ENCODE results near the gene DYRK1A.
"Not testable (repeated sequence)": the region's sequence is repeated elsewhere in the genome, so short reads cannot be mapped to it uniquely, and the experiment has no call there.

Gene DYRK1A

DNA sequence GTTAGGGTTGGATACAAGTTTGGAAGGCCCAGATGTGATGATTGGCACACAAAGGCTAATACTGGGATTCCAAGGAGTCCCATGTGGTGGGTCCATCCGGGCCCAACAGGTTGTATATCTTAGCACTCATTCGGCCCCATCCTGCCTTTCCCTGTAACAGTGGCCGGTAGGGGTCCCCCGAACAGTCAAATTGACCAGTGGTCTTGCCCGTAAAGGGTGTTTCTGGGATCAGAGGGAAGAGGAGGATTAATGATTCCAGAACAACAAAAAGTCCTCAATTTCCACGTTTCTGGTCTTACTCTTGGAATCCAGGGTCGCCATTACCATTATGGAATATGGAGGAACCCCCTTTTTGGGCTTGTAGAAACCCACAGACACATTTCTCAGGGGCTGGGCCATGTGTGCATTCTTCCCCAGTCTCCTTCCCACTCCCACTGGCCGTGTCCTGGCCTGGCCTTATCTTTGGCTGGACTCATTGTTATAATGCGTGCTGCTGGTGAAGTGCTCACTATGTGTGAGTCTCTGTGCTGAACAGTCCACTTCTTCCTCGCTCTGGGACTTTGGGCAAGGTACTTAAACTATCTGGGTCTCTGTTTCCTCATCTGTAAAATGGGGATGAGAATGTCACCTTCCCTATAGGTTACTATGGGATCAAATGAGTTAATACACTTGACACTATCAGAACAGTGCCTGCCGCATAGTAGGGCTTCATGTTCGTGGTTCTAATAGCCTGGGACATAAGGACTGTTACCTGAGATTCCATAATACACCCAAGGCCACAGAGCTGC is 161.8 kb downstream of the DYRK1A start:
- no peak for DNase-seq (ENCODE audit: low spot score)

DNA sequence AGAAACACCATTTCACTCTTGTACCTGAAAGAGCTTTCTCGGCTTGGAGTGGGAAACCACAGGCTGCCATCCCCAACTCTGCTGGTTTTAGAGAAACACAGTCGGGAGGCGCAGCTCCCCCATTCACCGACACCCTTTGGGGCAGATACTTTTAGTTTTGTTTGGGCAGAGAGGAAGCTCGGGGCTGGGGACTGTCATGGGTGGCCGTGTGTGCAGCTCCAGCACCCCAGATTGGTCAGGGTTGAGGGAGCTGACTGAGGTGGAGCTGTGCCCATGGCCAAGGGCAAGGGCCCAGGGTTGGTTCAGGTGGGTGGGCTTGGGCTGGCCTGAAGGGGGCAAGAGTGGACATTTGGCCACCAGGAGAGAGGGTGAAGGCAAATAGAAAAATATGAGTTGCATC is 163.1 kb downstream of the DYRK1A start:
- no peak for DNase-seq (ENCODE audit: low spot score)

DNA sequence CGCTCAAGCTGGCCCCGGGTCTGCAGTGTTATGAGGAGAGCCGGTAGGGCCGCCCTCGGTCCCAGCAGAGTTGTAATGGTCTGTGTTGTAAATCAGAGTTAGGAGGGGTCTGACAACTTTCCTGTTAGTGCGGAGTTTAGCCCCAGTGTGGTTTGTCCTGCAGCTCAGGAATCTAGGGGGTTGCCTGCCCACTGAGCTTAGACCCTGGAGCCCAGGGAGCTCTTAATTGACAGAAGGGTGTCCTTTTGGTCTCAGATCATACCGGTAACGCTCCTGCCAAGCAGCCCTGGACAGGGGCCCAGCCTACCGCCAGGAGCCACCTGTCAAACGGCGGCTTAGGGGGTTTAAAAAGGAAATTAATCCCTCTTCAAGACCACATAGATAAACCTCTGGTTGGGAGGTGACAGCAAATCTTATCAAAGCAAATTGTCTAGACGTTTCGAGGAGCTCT is 164.4 kb downstream of the DYRK1A start:
- no peak for DNase-seq (ENCODE audit: low spot score)

DNA sequence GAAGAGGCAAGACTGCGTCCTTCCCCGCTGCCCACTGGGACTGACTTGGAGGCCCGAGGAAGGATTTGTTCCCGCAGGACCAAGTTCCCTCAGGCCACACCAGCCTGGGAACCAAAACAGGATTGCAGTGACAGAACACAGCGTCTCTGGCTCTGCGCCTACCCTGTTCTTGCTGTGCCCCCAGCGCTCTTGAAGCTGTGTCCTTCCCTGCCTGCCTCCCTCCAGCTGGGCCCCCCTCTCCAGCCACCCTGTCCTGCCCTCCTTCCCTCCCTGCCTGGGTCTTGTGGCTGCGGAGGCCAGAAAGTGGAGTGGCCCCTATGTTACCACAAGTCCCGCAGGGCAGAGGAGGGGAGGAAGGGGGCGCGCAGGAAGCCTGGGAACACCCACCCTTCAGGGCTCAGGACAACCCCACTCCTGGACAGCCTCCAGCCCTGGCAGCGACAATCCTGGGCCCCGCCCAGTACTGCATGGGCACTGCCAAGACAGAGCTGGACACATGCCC is 164.9 kb downstream of the DYRK1A start:
- DNase-seq (ENCODE audit: low spot score) = no peak

DNA sequence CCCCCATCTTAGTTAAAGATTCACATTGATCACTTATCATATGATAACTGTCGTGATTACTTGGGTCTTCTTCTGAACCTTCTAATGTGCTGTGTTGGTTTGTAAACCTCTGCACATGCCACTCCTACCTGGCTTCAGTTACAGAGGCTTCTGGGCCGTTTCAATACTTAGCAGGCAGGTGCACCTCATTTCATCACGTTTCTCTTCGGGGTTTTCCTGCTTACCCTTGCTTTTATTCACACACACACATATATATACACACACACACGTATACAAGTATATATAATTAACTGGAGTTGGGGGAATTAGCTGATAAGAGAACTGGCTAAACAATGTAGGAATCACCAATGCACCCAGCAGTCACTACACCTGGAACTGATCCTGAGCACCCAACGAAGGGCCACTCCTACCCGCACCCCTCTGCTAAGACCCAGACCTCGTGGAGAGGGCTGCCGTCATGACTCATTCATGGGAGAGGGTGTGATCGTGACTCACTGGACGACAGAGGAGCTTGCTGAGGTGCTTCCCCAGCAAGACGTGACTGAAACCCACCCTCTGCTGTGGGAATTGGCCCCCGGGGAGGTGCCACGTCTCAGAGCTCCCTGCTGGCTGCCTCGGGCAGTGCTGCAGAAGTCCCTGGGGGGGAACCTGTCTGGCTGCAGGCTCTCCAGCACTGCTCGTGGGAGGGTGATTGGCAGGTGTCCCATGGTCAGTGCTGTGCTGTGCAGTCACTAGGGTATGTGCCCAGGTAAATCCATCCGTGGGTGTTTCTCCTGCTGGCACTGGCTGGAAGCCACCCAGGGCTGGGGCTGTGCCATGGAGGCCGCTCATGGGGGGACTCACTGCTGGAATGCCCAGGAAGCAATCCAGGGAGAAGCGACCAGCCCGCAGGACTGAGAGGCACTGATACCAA is 166.6 kb downstream of the DYRK1A start:
- DNase-seq (ENCODE audit: low spot score) = no peak

DNA sequence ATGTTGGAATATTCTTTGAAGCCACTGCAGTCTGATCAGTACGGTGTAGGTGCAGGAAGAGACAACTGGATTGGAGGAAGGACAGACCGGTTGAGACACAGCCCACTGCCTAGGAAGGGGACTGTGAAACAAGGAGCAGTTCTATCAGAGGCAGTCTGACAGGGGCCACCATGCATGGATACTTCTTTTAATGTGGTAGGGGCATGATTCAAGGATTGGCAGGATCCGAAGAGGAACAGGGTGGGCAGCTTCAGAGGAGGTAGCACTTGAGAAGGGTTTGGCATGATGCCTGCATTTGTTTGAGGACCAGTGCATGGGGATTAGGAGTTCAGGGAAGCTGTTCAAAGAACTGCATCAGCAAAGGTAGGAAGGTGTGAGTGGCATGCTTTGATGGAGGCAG is 167.9 kb downstream of the DYRK1A start:
- DNase-seq (ENCODE audit: low spot score) = no peak

DNA sequence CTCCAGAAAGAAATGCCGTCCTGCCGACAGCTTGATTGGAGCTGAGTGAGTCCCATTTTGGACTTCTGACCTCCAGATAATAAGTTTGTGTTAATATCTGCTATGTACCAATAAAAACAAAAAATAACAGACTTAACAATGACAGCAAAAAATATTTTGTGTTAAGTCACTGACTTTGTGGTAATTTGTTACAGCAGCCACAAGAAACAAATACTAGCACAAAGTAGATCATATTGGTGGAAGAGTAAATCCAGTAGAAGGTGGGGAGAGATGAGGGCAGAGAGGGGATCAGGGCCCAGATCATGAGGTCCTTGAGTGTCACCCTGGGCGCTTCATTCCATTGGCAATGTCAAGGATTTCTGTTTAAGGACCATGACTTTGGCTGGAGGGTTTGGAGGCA is 168.6 kb downstream of the DYRK1A start:
- DNase-seq (ENCODE audit: low spot score) = no peak

DNA sequence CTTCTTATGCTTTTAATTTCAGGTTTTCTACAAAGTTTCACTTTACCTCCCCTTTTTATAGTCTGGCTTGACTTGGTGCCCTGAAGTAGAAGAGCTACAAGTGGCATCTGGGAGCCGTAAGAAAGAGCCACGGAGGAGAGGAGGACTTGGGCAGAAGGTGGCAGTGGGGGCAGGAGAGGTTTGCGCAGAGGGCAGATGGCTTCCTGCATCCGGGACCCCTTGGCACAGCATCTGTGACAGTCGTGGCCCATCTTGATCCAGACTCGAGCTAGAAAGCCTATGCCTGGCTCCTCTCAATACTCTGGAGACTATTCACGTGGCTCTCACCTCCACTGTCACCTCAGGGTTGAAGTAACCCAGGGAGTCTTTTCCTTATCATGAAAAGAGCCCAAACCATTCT is 169.1 kb downstream of the DYRK1A start:
- no peak for DNase-seq (ENCODE audit: low spot score)

DNA sequence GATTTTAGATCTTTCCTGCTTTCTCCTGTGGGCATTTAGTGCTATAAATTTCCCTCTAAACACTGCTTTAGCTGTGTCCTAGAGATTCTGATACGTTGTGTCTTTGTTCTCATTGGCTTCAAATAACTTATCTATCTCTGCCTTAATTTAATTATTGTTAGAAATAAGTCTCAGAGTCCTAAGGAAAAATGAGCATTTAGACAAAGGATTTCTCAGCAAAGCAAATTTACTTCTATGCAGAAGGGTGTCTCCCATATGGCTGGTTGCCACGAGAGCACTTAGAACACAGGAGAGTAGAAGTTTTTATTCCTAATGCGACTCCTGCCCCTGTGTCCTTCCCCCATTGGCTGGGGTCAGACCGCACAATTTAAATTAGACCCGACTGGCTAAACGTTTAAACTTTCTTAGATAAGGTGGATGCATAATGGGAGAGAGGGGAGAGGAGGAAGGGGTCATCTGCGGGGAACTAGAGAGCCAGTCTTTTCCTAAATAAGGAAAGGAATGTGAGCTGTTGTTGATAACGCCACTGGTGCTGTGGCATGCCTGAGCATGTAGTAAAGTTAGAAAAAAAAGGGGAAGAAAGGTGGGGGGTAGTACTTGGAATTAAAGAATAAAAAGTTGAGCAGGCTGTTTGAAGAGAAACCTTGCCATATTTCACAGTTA is 170.2 kb downstream of the DYRK1A start:
- DNase-seq (ENCODE audit: low spot score) = no peak

DNA sequence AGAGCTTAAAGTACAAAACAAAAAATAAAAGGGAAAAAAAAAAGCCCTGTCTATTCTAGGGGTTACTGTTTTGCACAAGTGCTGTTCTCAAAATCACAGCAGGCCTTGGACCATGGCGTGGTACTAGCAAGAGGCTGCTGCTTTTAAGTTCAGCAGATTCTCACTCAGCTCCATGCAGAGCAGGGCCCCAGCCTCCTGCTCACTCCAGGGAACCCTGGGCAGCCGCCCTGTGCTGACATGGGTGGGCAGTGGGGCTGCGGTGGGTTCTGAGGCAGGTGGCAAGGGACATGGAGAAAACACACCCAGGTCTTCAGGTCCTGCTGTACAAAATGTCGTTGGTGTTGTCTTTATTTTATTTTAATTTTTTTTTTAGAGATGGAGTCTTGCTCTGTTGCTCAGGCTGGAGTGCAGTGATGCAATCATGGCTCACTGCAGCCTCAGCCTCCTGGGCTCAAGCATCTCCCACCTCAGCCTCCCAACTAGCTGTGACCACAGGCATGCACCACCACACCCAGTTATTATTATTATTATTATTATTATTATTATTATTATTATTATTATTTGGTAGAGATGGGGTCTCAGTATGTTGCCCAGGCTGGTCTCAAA is 170.9 kb downstream of the DYRK1A start:
- no peak for DNase-seq (ENCODE audit: low spot score)

DNA sequence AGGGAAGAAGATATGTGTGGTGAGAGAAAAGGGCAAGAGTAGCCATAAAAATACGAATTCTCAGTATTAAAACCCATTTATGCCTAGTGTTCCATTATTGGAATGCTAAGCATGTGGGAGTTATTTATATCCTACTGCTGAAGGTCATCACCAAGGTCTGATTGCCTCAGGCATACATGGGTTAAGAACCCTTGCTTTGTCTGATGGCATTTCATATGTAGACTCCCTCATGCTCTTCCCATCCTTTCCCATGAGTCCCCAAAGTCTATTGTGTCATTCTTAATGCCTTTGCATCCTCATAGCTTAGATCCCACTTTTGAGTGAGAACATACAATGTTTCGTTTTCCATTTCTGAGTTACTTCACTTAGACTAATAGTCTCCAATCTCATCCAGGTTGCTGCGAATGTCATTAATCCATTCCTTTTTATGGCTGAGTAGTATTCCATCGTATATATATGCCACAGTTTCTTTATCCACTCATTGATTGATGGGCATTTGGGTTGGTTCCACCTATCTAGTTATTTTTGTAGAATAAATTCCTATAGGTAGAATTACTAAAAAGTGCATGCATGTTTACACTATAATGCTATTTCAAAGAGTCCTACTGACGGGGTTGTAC is 172.5 kb downstream of the DYRK1A start:
- DNase-seq (ENCODE audit: low spot score) = no peak

DNA sequence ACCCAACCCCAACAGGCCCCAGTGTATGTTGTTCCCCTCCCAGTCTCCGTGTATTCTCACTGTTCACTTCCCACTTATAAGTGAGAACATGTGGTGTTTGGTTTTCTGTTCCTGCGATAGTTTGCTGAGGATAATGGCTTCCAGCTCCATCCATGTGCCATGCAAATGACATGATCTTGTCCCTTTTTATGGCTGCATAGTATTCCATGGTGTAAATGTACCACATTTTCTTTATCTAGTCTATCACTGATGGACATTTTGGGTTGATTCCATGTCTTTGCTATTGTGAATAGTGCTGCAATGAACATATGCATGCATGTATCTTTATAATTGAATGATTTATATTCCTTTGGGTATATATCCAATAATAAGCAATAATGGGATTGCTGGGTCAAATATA is 174.6 kb downstream of the DYRK1A start:
- not testable (repeated sequence) for DNase-seq (ENCODE audit: low spot score)

DNA sequence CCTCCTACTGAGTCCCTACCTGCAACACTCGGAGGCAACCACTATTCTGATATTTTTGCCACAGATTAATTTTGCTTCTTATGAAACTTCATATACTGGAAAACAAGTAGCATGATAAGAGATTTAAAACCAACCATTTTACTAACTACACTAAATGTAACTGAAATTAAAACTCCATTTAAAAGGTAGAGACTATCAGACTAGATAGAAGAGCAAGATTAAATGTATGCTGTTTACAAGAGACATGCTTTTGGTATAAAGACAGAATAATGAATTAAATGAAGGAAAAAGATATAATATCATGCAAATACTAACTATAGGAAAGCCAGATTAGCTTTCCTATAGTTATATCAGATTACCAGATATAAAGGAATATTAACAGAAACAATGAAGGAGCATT is 175.9 kb downstream of the DYRK1A start:
- DNase-seq (ENCODE audit: low spot score) = no peak

DNA sequence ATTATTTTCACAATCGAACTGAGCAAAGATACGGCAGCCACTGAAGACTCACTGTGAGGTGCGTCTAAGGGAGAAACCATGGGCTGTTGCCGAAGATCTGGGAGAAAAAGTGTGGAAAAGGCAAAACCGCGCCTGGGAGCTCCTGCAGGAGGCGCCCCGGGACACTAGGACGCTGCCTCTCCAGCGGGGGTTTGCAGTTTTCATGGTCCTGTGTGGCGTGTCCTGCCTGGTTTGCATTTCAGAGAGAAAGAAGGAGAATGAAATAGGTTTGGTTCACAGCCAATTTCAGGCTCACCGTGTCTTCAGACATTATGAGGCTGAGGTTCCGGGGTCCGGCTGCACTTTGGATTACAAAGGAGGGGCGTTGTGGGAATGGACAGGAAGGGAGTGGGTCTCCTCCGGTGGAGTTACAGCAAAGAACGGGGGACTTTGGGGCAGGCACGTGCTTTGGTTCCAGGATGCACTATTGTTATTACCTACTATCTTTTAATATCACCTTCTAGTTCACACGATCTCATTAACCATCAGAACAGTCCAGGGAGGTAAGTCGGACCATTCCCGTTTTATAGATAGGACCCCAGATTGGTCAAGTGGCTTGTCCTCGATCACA is 179.8 kb downstream of the DYRK1A start:
- DNase-seq (ENCODE audit: low spot score) = no peak

DNA sequence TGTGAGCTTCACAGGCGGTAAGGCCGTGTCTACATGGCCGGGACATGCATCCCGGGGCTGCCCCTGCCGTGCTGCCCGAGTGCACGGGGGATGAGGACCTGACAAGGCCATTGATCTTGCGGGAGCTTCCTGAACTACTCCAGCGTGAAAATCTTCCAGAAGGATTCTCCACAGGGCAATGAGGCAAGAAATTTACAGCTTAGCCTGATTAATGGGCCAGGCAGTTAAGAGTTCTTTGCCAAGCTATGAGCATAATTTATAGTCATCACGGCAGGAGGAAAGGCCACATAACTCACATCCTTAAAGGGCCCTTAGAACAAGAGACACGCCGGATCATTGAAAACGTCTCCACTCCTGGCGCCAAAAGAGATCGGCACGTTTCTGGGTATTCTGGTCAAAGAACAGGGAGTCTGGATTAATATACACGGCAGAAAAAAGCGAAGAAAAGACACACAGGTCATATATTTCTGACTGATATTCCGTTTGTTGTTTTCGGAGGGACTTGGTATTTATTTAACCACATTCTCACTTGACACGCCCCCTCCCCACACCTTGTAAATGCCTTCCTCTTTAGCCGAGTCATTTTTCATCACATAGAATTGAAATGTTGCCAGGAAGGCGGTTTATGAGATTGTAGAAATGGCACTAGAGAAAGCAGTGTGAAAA is 180.5 kb downstream of the DYRK1A start:
- no peak for DNase-seq (ENCODE audit: low spot score)

DNA sequence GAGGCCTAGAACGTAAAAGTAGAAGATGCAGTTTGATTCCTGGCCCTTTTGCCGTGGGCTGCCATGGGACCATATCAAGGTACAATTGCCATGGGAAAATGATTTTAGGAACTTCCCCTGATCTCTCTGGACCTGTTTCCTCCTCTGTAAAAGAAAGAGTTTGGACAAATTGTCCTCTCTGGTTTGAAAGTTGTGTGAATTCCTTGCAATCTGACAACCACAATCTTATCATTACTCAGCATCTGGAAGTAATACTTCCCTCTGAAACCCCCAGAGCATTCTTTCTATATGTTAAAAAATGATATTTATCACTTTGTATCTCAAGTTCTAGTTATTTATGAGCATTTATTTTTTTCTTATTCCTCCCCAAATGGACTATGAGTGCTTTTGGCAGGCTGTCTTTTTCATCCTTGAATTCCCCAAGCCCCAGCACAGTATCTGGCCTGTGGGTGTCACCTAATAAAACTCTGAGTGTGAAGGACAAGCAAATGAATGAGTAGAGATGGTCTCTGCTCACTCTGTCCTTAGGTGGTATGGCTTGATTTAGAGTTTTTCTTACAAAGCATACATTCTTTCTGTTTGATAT is 181.1 kb downstream of the DYRK1A start:
- no peak for DNase-seq (ENCODE audit: low spot score)

DNA sequence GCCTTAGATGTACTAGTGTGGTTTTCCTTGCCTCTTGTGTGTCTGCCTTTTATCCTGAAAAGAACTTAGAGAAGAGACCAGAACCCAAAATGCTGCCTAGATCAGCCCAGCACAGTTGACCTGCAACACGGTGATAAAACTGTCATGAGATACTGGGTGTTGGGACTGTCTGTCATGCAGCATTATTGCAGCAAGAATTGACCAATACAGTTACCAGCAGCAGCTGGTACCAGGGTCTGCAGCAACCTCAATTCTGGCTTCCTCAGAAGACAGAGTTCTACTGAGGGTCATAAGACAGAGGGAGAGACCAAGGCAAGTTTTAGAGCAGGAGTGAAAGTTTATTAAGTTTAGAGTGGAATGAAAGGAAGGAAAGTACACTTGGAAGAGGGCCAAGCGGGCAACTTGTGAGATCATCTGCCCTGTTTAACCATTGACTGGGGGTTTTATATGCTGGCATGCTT is 182.0 kb downstream of the DYRK1A start:
- DNase-seq (ENCODE audit: low spot score) = no peak

DNA sequence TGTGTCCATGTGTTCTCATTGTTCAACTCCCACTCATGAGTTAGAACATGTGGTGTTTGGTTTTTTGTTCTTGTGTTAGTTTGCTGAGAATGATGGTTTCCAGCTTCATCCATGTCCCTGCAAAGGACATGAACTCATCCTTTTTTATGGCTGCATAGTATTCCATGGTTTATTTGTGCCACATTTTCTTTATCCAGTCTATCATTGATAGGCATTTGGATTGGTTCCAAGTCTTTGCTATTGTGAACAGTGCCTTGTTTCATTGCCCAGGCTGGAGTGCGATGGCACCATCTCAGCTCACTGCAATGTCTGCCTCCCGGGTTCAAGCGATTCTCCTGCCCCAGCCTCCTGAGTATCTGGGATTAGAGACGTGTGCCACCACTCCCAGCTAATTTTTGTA is 183.2 kb downstream of the DYRK1A start:
- not testable (repeated sequence) for DNase-seq (ENCODE audit: low spot score)

DNA sequence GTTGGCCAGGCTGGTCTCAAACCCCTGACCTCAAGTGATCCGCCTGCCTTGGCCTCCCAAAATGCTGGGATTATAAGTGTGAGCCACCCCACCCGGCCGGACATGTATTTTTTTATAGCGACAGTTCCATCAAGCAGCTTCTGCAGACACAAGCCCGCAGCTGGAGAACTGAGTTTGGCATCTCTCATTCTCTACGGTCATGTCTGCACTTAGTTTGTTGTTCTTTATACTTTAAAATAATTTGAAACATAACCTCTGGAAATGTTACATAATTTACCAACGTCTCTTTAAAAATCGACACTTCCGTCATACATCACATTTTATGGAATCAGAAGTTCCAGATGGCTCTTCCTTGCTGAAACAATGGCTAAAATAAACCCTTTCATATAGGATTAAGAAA is 183.6 kb downstream of the DYRK1A start:
- no peak for DNase-seq (ENCODE audit: low spot score)
